Panc1 (cell line): ENCODE measurements around the gene EPS8L2.

ENCODE experiments used
- CTCF ChIP-seq: fragments of 450-650 bp; IDR thresholded peaks from 2 replicates; pipeline ENCODE4 v1.5.1; 2017; ENCODE audit warnings: mild to moderate bottlenecking
- POLR2AphosphoS5 ChIP-seq: IDR thresholded peaks from 2 replicates; pipeline ENCODE4 v1.6.1; 2012; ENCODE audit warnings: mild to moderate bottlenecking, low read depth, low read length, moderate library complexity
- SIN3A ChIP-seq: IDR thresholded peaks from 2 replicates; pipeline ENCODE4 v1.6.1; 2012; ENCODE audit warnings: low read depth, mild to moderate bottlenecking, low read length, moderate library complexity, borderline replicate concordance; ENCODE audit not compliant: insufficient read depth

GRCh38 chr11:656866-657265 is 49.2 kb upstream of the EPS8L2 start:
- TF ChIP-seq POLR2AphosphoS5 (no peak), CTCF (no peak), SIN3A (no peak)
